K562 (cell line): ENCODE results near the gene LSM4. TPM values are rescaled to one million over a fixed set of nuclear protein-coding genes. Genes with fewer than 3 reads are reported as not detected.
A peak's percentile ranks its signal among the peaks of the same experiment; 100 is the strongest.

ENCODE experiments used
- ADNP ChIP-seq: fragments of 200-800 bp; sonication (Bioruptor generic); IDR thresholded peaks from 2 replicates; pipeline ENCODE4 v1.6.1; 2016; ENCODE audit warnings: missing genetic modification characterization, missing compliant biosample characterization
- CHD2 ChIP-seq: IDR thresholded peaks from 2 replicates; pipeline ENCODE4 v1.6.1; 2011; ENCODE audit warnings: low read depth, low read length
- DDX20 ChIP-seq: fragments of 450-650 bp; IDR thresholded peaks from 2 replicates; pipeline ENCODE4 v1.6.1; 2016; ENCODE audit warnings: missing genetic modification characterization, low read depth, mild to moderate bottlenecking, missing compliant biosample characterization, moderate library complexity
- EP400 ChIP-seq: fragments of 450-650 bp; IDR thresholded peaks from 2 replicates; pipeline ENCODE4 v1.6.1; 2017; ENCODE audit warnings: antibody characterized with exemption, mild to moderate bottlenecking, moderate library complexity
- FOXJ2 ChIP-seq: fragments of 200-800 bp; sonication (Bioruptor generic); IDR thresholded peaks from 2 replicates; pipeline ENCODE4 v1.6.1; 2016; ENCODE audit warnings: missing genetic modification characterization, missing compliant biosample characterization
- GABPB2 ChIP-seq: fragments of 250-450 bp; sonication (Bioruptor Pico); conservative IDR thresholded peaks from 2 replicates; pipeline ENCODE4 v1.5.1; 2021; ENCODE audit warnings: mild to moderate bottlenecking
- GTF2F1 ChIP-seq: IDR thresholded peaks from 2 replicates; pipeline ENCODE4 v1.6.1; 2011; ENCODE audit warnings: low read depth, low read length, improper control_type of control experiment
- JUND ChIP-seq, 2 experiments: IDR thresholded peaks; 2 replicates in 1 of 2; 3 replicates in 1 of 2; pipeline ENCODE4 v1.6.1; 2011; ENCODE audit warnings: borderline replicate concordance in 2 of 2, low read depth in 2 of 2, low read length in 2 of 2, improper control_type of control experiment in 1 of 2, missing biosample characterization in 1 of 2, missing genetic modification characterization in 1 of 2, missing genetic modification reagents in 1 of 2
- KLF1 ChIP-seq: fragments of 450-650 bp; IDR thresholded peaks from 2 replicates; pipeline ENCODE4 v1.6.1; 2016; ENCODE audit warnings: missing genetic modification characterization, missing compliant biosample characterization
- MCM2 ChIP-seq: fragments of 450-650 bp; IDR thresholded peaks from 2 replicates; pipeline ENCODE4 v1.6.1; 2017; ENCODE audit warnings: low read depth, mild to moderate bottlenecking
- NRF1 ChIP-seq, 2 experiments: fragments of 450-650 bp; IDR thresholded peaks in 1 of 2; conservative IDR thresholded peaks in 1 of 2; 2 replicates each; pipeline ENCODE4 v1.6.1; 2014; ENCODE audit warnings: mild to moderate bottlenecking in 2 of 2
- PCBP1 ChIP-seq: fragments of 200-400 bp; formaldehyde crosslinking; IDR thresholded peaks from 2 replicates; pipeline ENCODE4 v1.6.1; 2018; ENCODE audit warnings: mild to moderate bottlenecking, low read depth, low read length; ENCODE audit not compliant: poor library complexity, severe bottlenecking
- RBFOX2 ChIP-seq: fragments of 200-400 bp; formaldehyde crosslinking; IDR thresholded peaks from 2 replicates; pipeline ENCODE4 v1.6.1; 2017; ENCODE audit warnings: low read depth, mild to moderate bottlenecking, low read length, moderate library complexity
- XRCC5 ChIP-seq: fragments of 200-400 bp; formaldehyde crosslinking; IDR thresholded peaks from 2 replicates; pipeline ENCODE4 v1.6.1; 2017; ENCODE audit warnings: low read depth, mild to moderate bottlenecking, low read length
- ZNF184 ChIP-seq: sonication (generic); formaldehyde crosslinking; IDR thresholded peaks from 2 replicates; pipeline ENCODE4 v1.5.0; 2020; ENCODE audit warnings: missing genetic modification reagents
- ZNF24 ChIP-seq: fragments of 450-650 bp; IDR thresholded peaks from 2 replicates; pipeline ENCODE4 v1.6.1; 2016
- ZNF253 ChIP-seq: fragments of 250-450 bp; sonication (Bioruptor Pico); conservative IDR thresholded peaks from 2 replicates; pipeline ENCODE4 v1.6.1; 2021; ENCODE audit warnings: mild to moderate bottlenecking
- ZNF354B ChIP-seq: fragments of 250-450 bp; sonication (Bioruptor Pico); IDR thresholded peaks from 2 replicates; pipeline ENCODE4 v1.4.0; 2020
- ZNF444 ChIP-seq: fragments of 250-450 bp; sonication (Bioruptor Pico); IDR thresholded peaks from 2 replicates; pipeline ENCODE4 v1.4.0; 2020; ENCODE audit warnings: mild to moderate bottlenecking, moderate library complexity
- ZNF507 ChIP-seq: conservative IDR thresholded peaks from 2 replicates; pipeline ENCODE4 v1.6.1; 2017; ENCODE audit warnings: missing genetic modification characterization, missing compliant biosample characterization
- ZNF699 ChIP-seq: fragments of 250-450 bp; sonication (Bioruptor Pico); IDR thresholded peaks from 2 replicates; pipeline ENCODE4 v1.8.0; 2021; ENCODE audit warnings: mild to moderate bottlenecking, moderate library complexity; ENCODE audit not compliant: insufficient replicate concordance
- polyA plus RNA-seq, 8 experiments: library from polyadenylated mRNA; depleted of rRNA in 4 of 8; stranded (reverse) in 5 of 8; unstranded in 3 of 8; fragments of >200 nt; fragmentation: Nextera tagmentation in 2 of 8; fragmentation: Illumina TruSeq in 1 of 8; extraction: Ambion mirVana in 2 of 8; extraction: Trizol in 1 of 8; gene quantifications; 2 replicates each; pipeline versions ENCODE4 v1.2.1 to v1.2.3, GENCODE V29; 2011 to 2014; ENCODE audit warnings: inconsistent platforms in 1 of 8, missing spikeins in 1 of 8
- total RNA-seq, 7 experiments: library from RNA; depleted of rRNA in 6 of 7; stranded (reverse); fragments of >200 nt in 6 of 7; fragmentation: Illumina TruSeq in 2 of 7; extraction: Trizol in 2 of 7; gene quantifications; 2 replicates each; pipeline versions ENCODE4 v1.2.1 to v1.2.3, GENCODE V29; 2011 to 2021; ENCODE audit warnings: low replicate concordance in 1 of 7
- TF ChIP-seq, protein P1 (sequence below): sonication (generic); formaldehyde crosslinking; IDR thresholded peaks from 2 replicates; pipeline ENCODE4 v1.8.0; 2022; ENCODE audit warnings: mild to moderate bottlenecking, missing genetic modification reagents, borderline replicate concordance
- TF ChIP-seq, protein P2 (sequence below): fragments of 250-450 bp; sonication (Bioruptor Pico); IDR thresholded peaks from 2 replicates; pipeline ENCODE4 v1.5.0; 2020; ENCODE audit warnings: mild to moderate bottlenecking
- TF ChIP-seq, protein P3 (sequence below): sonication (generic); formaldehyde crosslinking; IDR thresholded peaks from 2 replicates; pipeline ENCODE4 v1.8.1; 2023; ENCODE audit warnings: mild to moderate bottlenecking, missing genetic modification reagents

Gene LSM4
- total and polyA plus RNA-seq, 9 of the 15 experiments (the other 6 are each of a cell fraction or from before 2014, with no cell fraction given): 11.9 to 763 (median 202) TPM

DNA sequence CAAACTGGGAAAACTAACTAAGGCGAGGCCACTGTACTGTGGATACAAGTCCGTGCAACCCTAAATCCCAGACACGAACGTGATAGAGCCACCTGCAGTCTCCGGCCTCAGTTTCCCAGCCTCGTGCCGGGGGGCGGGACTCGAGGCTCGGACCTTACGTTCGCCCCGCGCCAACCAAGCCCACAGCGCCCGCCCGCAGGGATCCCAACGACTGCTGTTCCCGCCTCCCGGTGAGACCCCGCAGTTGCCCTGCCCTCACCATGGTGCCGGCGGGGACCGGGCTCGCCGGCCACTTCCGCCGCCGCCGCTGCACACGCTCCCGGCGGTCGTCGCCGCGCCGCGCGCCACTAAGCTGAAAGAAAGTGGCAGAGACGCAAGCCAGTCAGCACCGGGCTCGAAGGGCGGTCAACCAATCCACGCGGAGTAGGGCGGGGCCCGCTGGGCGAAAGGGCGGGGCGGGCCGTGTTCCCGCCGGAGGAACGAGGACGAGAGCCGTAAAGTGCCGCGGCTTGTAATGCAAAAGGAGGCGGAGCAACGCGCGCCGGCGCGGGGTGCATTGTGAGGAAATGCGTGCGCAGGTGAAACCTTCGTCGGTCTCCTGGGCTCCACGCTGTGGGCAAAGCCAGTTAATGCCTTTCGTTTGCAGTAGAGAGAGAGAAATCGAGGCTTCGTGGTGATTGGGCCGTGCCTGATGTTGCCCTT, at the start of gene LSM4 (continued):
- TF ChIP-seq JUND (IDR thresholded peaks at IDR 0.05; ENCODE audit: borderline replicate concordance, low read depth, low read length): peak; percentile 50; the same call in 1 of the 2 replicates
- TF ChIP-seq JUND (tag; IDR thresholded peaks at IDR 0.05; ENCODE audit: borderline replicate concordance, low read depth, low read length): no peak; the same call in 2 of the 3 replicates
- TF ChIP-seq, protein P1, sequence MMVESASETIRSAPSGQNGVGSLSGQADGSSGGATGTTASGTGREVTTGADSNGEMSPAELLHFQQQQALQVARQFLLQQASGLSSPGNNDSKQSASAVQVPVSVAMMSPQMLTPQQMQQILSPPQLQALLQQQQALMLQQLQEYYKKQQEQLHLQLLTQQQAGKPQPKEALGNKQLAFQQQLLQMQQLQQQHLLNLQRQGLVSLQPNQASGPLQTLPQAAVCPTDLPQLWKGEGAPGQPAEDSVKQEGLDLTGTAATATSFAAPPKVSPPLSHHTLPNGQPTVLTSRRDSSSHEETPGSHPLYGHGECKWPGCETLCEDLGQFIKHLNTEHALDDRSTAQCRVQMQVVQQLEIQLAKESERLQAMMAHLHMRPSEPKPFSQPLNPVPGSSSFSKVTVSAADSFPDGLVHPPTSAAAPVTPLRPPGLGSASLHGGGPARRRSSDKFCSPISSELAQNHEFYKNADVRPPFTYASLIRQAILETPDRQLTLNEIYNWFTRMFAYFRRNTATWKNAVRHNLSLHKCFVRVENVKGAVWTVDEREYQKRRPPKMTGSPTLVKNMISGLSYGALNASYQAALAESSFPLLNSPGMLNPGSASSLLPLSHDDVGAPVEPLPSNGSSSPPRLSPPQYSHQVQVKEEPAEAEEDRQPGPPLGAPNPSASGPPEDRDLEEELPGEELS (CRISPR knock-in tag): no peak
- TF ChIP-seq ZNF507 (tag): no peak
- no peak; the same call in 1 of the 2 replicates for TF ChIP-seq XRCC5
- peak; percentile 99 for TF ChIP-seq RBFOX2
- TF ChIP-seq ZNF444 (CRISPR knock-in tag): no peak
- no peak for TF ChIP-seq DDX20 (tag)
- no peak for TF ChIP-seq ZNF354B (CRISPR knock-in tag)
- TF ChIP-seq PCBP1: peak; percentile 70
- 0 out of 2 replicates have a peak, but pooled peaks have one; percentile 4 for TF ChIP-seq ZNF24
- no peak for TF ChIP-seq GABPB2 (CRISPR knock-in tag)
- TF ChIP-seq MCM2: no peak
- TF ChIP-seq ADNP (tag): no peak
- TF ChIP-seq GTF2F1: peak; percentile 62; the same call in 1 of the 2 replicates
- 0 out of 2 replicates have a peak, but pooled peaks have one; percentile 9 for TF ChIP-seq FOXJ2 (tag)
- peak; percentile 36; the same call in 1 of the 2 replicates for TF ChIP-seq KLF1 (tag)
- no peak for TF ChIP-seq ZNF184 (CRISPR knock-in tag)
- TF ChIP-seq NRF1 (conservative IDR thresholded peaks at IDR 0.05 in 1 of 2, IDR thresholded peaks at IDR 0.05 in 1 of 2): peak; percentile 97 to 98
- TF ChIP-seq ZNF253 (CRISPR knock-in tag): no peak; the same call in 1 of the 2 replicates
- peak; percentile 80 for TF ChIP-seq CHD2
- no peak for TF ChIP-seq ZNF699 (CRISPR knock-in tag)
- TF ChIP-seq, protein P2, sequence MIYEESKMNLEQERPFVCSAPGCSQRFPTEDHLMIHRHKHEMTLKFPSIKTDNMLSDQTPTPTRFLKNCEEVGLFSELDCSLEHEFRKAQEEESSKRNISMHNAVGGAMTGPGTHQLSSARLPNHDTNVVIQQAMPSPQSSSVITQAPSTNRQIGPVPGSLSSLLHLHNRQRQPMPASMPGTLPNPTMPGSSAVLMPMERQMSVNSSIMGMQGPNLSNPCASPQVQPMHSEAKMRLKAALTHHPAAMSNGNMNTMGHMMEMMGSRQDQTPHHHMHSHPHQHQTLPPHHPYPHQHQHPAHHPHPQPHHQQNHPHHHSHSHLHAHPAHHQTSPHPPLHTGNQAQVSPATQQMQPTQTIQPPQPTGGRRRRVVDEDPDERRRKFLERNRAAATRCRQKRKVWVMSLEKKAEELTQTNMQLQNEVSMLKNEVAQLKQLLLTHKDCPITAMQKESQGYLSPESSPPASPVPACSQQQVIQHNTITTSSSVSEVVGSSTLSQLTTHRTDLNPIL: no peak
- TF ChIP-seq, protein P3, sequence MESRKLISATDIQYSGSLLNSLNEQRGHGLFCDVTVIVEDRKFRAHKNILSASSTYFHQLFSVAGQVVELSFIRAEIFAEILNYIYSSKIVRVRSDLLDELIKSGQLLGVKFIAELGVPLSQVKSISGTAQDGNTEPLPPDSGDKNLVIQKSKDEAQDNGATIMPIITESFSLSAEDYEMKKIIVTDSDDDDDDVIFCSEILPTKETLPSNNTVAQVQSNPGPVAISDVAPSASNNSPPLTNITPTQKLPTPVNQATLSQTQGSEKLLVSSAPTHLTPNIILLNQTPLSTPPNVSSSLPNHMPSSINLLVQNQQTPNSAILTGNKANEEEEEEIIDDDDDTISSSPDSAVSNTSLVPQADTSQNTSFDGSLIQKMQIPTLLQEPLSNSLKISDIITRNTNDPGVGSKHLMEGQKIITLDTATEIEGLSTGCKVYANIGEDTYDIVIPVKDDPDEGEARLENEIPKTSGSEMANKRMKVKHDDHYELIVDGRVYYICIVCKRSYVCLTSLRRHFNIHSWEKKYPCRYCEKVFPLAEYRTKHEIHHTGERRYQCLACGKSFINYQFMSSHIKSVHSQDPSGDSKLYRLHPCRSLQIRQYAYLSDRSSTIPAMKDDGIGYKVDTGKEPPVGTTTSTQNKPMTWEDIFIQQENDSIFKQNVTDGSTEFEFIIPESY (CRISPR knock-in tag): no peak
- TF ChIP-seq EP400: peak; percentile 69
